Measurements from ENCODE around the gene OPN4. TPM values are rescaled to one million over a fixed set of nuclear protein-coding genes. Genes with fewer than 3 reads are reported as not detected.

Gene OPN4
- total RNA-seq, 1 donor, result not detected

DNA sequence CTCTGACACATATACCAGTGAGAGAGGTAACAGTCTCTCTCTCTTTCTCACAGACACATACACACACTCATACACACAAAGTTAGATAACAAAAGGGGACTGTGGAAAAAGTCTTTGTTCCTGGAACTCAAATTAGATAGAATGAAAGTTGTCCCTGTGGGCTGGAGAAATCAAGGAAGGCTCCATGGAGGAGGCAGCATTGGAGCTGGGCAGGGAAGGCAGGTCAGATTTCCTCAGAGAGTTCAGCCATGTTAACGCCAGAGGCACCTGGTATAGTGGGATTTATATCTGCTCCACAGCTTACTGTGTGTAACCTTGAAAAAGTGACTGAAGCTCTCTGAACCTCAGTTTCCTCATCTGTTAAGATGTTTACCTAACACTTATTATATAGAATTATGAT is 52.6 kb downstream of the OPN4 start:
- H3K9me3 ChIP-seq (ENCODE audit: low read depth, low read length), result no peaks in the 10 kb centered on the region
- H3K4me1 ChIP-seq (ENCODE audit: insufficient read depth, low read length), result peaks cover 6% of the 10 kb centered on the region
- no peak overlapping the region for H3K4me3 ChIP-seq (ENCODE audit: low read length)
- no peaks in the 10 kb centered on the region for H3K27me3 ChIP-seq (ENCODE audit: insufficient read depth, low read length)

DNA sequence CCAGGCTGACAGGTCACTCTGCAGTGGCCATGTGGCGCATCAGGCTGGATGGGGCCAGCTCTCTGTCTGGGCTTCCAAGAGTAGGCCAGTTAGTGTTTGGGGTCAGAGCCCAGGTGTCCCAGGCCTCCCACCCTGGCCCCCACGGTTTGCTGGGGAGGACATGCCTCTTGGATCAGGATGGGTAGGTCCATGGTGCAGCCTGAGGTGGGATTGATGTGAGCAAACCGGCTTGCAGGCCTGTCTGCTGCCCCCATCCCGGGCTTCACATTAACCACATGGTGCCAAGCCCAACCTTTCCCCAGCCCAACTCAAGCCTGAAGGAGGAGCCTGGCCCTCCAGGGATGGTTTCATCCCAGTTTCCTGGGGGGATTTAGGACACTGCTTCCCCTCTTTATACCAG is 53.2 kb downstream of the OPN4 start:
- Histone ChIP-seq H3K4me1 (ENCODE audit: insufficient read depth, low read length) (peaks cover 11% of the 10 kb centered on the region), H3K4me3 (ENCODE audit: low read length) (no peak overlapping the region), H3K27me3 (ENCODE audit: insufficient read depth, low read length) (no peaks in the 10 kb centered on the region), H3K9me3 (ENCODE audit: low read depth, low read length) (no peaks in the 10 kb centered on the region)

DNA sequence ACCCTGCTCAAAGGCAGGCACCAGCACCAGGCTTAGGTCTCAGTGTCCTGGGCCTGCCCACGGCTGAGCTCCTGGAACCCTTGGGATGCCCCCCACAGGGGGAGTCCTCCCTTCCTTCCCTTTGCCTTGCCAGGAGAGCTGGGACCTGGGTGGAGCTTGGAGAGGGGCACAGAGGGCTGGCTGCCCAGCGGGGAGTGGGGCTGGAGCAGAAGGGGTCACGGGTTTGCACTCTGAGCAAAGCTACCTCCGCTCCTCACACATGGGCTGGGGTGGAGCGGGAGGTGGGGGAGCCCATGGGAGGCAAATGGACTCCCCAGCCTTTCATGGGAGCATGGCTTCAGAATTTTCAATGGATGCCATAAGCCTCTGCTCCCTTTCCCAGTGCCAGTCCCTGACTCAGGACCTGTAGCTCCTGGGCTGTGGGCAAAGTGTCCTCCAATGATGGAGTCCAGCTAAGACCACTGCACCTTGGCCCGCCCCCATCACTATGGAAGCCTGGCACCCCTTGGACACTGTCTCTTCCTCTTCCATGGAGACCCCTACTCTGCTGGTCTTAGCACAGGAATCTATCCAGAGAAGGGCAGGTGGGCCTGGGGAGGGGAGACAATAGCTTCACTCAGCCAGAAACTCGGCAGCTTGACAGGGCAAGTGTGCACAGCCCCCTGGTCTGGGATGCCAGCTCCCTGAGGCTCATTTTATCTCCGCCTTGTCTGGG is 53.9 kb downstream of the OPN4 start:
- Histone ChIP-seq H3K4me3 (ENCODE audit: low read length) (no peak overlapping the region), H3K27me3 (ENCODE audit: insufficient read depth, low read length) (no peaks in the 10 kb centered on the region), H3K4me1 (ENCODE audit: insufficient read depth, low read length) (peaks cover 11% of the 10 kb centered on the region), H3K9me3 (ENCODE audit: low read depth, low read length) (no peaks in the 10 kb centered on the region)

DNA sequence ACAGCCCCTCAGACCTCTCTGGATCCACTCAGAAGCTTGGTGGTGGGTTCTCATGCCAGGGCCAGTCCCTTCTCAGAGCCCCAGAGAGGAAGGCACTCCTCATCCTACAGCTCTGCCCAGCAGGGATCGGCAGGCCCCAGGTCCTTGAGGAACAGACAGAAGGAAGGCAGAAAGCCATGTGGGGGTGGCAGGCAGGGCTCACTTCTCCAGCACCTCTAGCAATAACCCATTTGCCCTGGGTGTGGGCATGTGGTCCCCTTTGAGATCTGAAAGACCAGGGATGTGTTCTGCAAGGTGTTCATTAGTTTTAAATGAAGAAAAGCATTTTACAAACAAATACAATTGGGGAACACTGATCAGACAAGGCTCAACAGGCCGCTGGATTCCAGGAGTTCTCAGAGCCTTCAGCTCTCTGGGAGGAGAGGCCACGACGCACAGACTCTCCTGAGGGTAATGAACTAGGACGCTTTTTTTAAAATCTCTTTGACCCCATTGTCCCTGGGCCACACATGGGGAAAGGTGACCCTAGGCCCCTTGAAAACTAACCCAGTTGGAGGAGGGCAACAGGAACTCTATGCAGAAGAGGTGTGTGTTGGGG is 54.5 kb downstream of the OPN4 start:
- H3K9me3 ChIP-seq (ENCODE audit: low read depth, low read length), result no peaks in the 10 kb centered on the region
- H3K27me3 ChIP-seq (ENCODE audit: insufficient read depth, low read length), result no peaks in the 10 kb centered on the region
- peaks cover 11% of the 10 kb centered on the region for H3K4me1 ChIP-seq (ENCODE audit: insufficient read depth, low read length)
- H3K4me3 ChIP-seq (ENCODE audit: low read length), result no peak overlapping the region

DNA sequence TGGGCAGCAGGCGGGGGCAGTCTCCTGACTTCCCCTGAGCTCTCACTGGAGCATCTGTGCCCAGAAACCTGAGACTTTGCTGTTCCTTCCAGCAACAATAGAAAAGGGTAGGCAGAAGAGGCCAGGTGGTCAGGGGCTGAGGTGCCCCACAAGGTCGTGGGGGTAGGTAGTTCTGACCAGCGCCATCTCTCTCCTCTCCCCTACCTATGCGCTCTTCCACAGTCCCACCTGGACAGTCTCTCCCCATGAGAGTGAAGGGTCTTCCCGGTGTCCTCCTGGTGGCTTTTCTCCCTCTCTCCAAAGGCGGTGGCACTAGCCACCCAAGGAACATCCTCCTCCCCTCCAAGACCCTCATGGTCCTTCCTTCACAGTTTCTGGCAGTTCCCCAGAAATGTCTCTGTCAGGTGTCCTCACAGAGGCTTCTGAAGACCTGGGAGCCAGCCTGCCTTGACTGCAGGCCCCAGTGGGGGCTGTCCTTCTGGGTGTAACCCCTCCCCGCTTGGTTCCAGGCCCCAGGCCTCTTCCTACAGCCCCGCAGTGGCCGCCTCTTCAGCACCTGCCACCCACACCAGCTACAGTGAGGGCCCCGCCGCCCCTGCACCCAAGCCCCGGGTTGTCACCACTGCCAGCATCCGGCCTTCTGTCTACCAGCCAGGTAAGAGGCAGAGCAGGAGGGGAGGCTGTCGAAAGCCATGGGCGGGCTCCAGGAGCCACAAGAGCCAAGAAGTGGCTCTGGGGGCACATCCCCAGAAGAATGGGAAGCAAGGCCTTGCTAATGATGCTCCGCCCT is 55.2 kb downstream of the OPN4 start:
- H3K4me1 ChIP-seq (ENCODE audit: insufficient read depth, low read length), result peaks cover 11% of the 10 kb centered on the region
- H3K4me3 ChIP-seq (ENCODE audit: low read length), result no peak overlapping the region
- no peaks in the 10 kb centered on the region for H3K9me3 ChIP-seq (ENCODE audit: low read depth, low read length)
- no peaks in the 10 kb centered on the region for H3K27me3 ChIP-seq (ENCODE audit: insufficient read depth, low read length)

DNA sequence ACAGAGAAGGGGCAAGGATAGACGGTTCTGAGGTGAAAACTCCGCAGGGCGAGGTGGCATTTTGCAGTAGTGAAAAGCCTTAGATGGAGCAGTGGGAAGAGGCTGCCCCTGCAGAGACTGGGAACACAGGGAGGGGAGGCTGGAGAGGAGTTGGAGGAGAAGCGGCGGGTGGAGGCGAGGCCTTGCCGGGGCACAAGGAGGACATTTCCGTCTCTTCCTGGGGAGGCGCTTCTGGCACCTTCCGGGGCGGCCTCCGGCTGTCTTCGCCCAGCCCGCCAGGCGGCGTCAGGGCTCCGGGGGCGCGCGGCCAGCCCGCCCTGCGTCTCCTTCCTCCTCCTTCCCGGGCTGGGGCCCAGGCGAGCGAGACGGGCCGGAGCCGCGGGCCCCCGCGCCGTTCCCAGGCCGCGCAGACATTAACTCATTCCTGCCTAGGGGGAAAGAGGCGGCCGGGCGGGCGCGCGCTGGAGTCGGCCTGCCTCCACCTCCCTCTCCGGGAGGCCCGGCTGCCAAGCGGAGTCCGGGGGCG is 56.7 kb downstream of the OPN4 start:
- Histone ChIP-seq H3K27me3 (ENCODE audit: insufficient read depth, low read length) (no peaks in the 10 kb centered on the region), H3K4me1 (ENCODE audit: insufficient read depth, low read length) (peaks cover 11% of the 10 kb centered on the region), H3K4me3 (ENCODE audit: low read length) (peak overlapping the region; percentile 66), H3K9me3 (ENCODE audit: low read depth, low read length) (no peaks in the 10 kb centered on the region)

DNA sequence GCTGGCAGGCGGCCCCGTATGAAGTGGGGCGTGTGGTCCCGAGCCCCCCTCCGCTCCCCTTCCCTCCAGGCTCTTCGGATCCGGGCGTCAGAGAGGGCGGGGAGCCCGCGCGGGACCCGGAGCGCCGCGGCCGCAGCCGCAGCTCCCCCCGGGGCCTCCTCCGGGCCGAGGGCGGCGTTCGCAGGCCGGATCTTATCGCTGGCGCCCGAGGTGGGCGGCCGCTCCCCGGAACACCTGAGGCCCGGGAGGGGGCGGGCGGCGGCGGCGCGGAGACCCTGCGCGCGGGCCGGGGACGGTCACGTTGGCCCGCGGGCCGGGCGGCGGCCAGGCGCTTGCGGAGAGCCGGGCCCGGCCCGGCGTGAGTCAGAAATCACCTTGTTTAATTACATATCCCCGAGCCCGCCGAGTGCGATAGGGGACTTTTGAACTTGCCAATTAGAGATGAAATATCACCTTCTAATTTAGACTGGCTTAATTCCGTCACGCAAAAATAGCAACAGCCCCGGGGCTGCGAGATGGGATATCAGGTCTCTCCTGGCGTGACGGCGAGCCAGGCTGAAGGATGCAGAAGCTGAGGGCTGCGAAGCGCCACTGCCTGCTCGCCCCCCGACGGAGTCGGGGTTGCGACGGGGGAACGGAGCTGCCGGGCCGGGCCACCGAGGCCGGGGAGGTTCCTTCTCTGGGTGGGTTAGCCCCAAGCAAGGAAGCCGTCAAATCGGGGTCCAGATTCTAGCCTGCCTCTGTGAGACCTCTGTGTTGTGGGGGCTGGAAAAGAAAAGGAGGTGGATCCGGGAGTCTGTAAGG is 57.4 kb downstream of the OPN4 start:
- H3K27me3 ChIP-seq (ENCODE audit: insufficient read depth, low read length), result no peaks in the 10 kb centered on the region
- H3K9me3 ChIP-seq (ENCODE audit: low read depth, low read length), result no peaks in the 10 kb centered on the region
- H3K4me1 ChIP-seq (ENCODE audit: insufficient read depth, low read length), result peaks cover 11% of the 10 kb centered on the region
- peak overlapping the region; percentile 66 for H3K4me3 ChIP-seq (ENCODE audit: low read length)

DNA sequence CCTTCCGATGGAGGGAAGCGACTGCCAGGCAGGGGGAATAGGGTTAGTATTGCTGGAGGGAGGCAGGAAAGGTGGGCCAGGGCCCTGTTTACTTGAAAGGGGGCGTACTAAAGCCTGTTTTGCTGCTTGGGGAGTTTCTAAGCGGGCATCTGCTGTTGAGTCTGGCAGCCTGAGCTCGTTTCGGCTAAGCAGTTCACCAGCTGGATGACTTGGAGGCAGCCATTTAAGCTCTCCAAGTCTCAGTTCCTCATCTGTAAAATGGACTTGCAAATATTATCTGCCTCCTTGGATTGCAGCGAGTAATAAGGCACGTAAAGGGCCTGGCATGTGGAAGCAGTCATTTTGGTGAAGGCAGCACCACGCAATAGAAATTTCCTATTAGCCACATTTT is 58.0 kb downstream of the OPN4 start:
- Histone ChIP-seq H3K4me1 (ENCODE audit: insufficient read depth, low read length) (peaks cover 11% of the 10 kb centered on the region), H3K4me3 (ENCODE audit: low read length) (peak overlapping the region; percentile 66), H3K27me3 (ENCODE audit: insufficient read depth, low read length) (no peaks in the 10 kb centered on the region), H3K9me3 (ENCODE audit: low read depth, low read length) (no peaks in the 10 kb centered on the region)

DNA sequence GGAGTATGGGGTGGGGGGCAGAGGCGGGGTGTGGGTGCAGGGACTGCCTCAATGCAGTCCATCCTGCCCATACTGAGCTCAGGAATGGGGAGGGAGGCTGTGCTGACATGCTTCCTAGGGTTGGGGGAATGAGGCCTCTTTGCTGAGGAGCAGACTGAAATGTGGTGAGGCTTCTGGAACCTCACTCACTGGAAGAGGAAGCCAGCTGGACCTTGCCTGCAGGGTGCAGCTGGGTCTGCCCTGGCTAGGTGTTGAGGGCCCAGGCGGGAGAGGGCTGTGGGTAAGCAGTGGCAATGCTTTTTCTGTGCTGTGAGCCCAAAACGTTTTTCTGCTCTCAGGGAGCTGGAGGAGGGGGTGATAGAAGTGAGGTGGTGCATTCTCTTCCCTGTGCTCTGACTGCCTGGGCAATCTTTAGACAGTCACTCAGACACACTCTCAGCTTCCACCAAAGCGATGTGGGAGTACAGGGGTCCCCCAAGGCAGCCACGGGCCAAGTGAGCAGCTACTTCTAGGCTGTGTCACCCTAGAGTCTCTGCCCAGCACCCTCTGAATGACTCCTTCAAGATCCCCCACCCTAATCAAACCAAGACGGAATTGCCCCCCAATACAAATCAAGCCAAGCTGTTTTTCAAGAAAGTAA is 60.9 kb downstream of the OPN4 start:
- Histone ChIP-seq H3K27me3 (ENCODE audit: insufficient read depth, low read length) (no peaks in the 10 kb centered on the region), H3K4me3 (ENCODE audit: low read length) (no peak overlapping the region), H3K9me3 (ENCODE audit: low read depth, low read length) (no peaks in the 10 kb centered on the region), H3K4me1 (ENCODE audit: insufficient read depth, low read length) (peaks cover 11% of the 10 kb centered on the region)

DNA sequence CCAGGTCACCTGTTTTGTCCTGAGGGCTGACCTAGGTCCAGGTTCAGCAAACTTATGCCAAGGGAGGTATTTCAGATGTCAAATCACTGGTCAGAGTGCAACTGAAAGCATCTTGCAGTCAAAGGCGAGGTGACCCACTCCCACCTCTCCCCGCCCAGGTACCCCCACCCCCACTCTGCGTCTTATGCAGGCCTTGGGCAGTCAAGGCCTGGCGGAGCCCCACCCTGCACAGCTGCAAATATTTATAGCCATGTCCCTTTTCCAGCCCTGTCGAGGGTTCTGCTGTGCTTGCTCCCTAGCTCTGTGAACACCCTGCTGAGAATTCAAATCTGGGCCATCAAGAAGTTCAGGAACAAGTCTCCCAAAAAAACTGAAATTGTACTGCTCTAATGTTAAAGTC is 61.5 kb downstream of the OPN4 start:
- peaks cover 8% of the 10 kb centered on the region for H3K4me1 ChIP-seq (ENCODE audit: insufficient read depth, low read length)
- no peak overlapping the region for H3K4me3 ChIP-seq (ENCODE audit: low read length)
- no peaks in the 10 kb centered on the region for H3K9me3 ChIP-seq (ENCODE audit: low read depth, low read length)
- no peaks in the 10 kb centered on the region for H3K27me3 ChIP-seq (ENCODE audit: insufficient read depth, low read length)

Other genes with a start within 250 kb of the OPN4 start
- gene WAPL, start 132.8 kb upstream of the OPN4 start, total RNA-seq, result 72.5 TPM
- gene LDB3, start 14.0 kb downstream of the OPN4 start, total RNA-seq, result not detected
- 3.3 TPM for gene BMPR1A, start 102.1 kb downstream of the OPN4 start, total RNA-seq

All from mononuclear cell (primary cell).